Measurements from ENCODE around the gene HPSE. TPM values are rescaled to one million over a fixed set of nuclear protein-coding genes. Genes with fewer than 3 reads are reported as not detected.

Gene HPSE
- total and polyA plus RNA-seq, 2 of the 13 experiments (the other 11 are each of a cell fraction or from before 2014, with no cell fraction given) = not detected

DNA sequence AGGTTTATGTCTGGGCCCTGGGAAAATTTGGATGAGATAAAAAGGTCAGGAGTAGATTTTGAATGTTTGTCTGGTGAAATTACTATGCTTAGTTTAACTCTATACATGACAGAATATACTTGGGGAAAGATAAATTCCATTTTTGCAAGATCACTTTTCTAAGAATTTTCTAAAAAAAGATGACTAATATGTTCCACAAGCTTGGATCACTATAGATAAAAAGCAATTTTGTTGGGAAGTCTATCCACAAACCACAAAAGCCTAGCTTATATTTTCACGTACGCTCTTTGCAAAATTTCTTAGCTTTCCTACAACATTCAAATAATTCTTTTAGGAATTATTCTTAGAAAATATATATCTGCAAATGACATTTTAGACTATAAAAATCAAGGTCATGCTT is 29.5 kb downstream of the HPSE start:
- ChIA-PET POLR2A (no interaction called here), CTCF (ENCODE audit: low intra/inter-chr PET ratio, low total read pairs) (no interaction called here)
- H3K4me3 ChIP-seq (replicated peaks in 1 of 3; ENCODE audit: insufficient read depth in 1 of 3, low read depth in 2 of 3, low read length in 3 of 3) = no peak overlapping the region
- DNase-seq (ENCODE audit: low spot score) = no peak
- H3K27me3 ChIP-seq (ENCODE audit: control insufficient read depth in 1 of 2, insufficient read depth in 2 of 2, low read length in 2 of 2) = peaks cover 0 to 9% of the 10 kb centered on the region in 2 experiments; a peak in 2 of 5 replicates
- BruUV-seq (replicated peaks) = no TSS peak
- H3K36me3 ChIP-seq (replicated peaks in 1 of 2; ENCODE audit: control insufficient read depth in 1 of 2, insufficient read depth in 2 of 2, low read length in 2 of 2) = no peaks in the 10 kb centered on the region
- no peaks in the 10 kb centered on the region for H3K79me2 ChIP-seq (ENCODE audit: insufficient read depth, low read length)
- no peak overlapping the region for H3K4me2 ChIP-seq (ENCODE audit: low read depth, low read length)
- no peaks in the 10 kb centered on the region for H3K9me3 ChIP-seq (ENCODE audit: low read length)
- H3K4me1 ChIP-seq (ENCODE audit: insufficient read depth, low read length) = no peaks in the 10 kb centered on the region
- no peak overlapping the region for H3K27ac ChIP-seq (ENCODE audit: extremely low read length, insufficient read depth, low read length)
- ATAC-seq = no peak
- TF ChIP-seq RAD21 (CRISPR knock-in tag; IDR thresholded peaks at IDR 0.05) = no peak
- TF ChIP-seq ZNF777 (CRISPR knock-in tag; IDR thresholded peaks at IDR 0.05) = no peak
- TF ChIP-seq, protein P1, sequence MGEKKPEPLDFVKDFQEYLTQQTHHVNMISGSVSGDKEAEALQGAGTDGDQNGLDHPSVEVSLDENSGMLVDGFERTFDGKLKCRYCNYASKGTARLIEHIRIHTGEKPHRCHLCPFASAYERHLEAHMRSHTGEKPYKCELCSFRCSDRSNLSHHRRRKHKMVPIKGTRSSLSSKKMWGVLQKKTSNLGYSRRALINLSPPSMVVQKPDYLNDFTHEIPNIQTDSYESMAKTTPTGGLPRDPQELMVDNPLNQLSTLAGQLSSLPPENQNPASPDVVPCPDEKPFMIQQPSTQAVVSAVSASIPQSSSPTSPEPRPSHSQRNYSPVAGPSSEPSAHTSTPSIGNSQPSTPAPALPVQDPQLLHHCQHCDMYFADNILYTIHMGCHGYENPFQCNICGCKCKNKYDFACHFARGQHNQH (CRISPR knock-in tag; IDR thresholded peaks at IDR 0.05) = no peak
- TF ChIP-seq KDM6A (CRISPR knock-in tag; IDR thresholded peaks at IDR 0.05; ENCODE audit: low read depth) = no peak
- TF ChIP-seq ZNF30 (CRISPR knock-in tag; IDR thresholded peaks at IDR 0.05) = no peak
- TF ChIP-seq MEIS1 (CRISPR knock-in tag; IDR thresholded peaks at IDR 0.05; ENCODE audit: borderline replicate concordance) = no peak
- no peak for TF ChIP-seq HOXA9 (CRISPR knock-in tag; IDR thresholded peaks at IDR 0.05; ENCODE audit: borderline replicate concordance)
- TF ChIP-seq UBTF (CRISPR knock-in tag; IDR thresholded peaks at IDR 0.05) = no peak
- TF ChIP-seq, protein P2, sequence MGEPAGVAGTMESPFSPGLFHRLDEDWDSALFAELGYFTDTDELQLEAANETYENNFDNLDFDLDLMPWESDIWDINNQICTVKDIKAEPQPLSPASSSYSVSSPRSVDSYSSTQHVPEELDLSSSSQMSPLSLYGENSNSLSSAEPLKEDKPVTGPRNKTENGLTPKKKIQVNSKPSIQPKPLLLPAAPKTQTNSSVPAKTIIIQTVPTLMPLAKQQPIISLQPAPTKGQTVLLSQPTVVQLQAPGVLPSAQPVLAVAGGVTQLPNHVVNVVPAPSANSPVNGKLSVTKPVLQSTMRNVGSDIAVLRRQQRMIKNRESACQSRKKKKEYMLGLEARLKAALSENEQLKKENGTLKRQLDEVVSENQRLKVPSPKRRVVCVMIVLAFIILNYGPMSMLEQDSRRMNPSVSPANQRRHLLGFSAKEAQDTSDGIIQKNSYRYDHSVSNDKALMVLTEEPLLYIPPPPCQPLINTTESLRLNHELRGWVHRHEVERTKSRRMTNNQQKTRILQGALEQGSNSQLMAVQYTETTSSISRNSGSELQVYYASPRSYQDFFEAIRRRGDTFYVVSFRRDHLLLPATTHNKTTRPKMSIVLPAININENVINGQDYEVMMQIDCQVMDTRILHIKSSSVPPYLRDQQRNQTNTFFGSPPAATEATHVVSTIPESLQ (CRISPR knock-in tag; conservative IDR thresholded peaks at IDR 0.05) = no peak
- TF ChIP-seq POLR2AphosphoS5 (IDR thresholded peaks at IDR 0.05; ENCODE audit: low read depth, low read length) = no peak
- no peak for TF ChIP-seq ZNF644 (CRISPR knock-in tag; IDR thresholded peaks at IDR 0.05; ENCODE audit: low read depth)
- FAIRE-seq = no peak
- H4K20me1 ChIP-seq (ENCODE audit: insufficient read depth, low read length) = no peaks in the 10 kb centered on the region
- H2AFZ ChIP-seq (ENCODE audit: low read length) = no peak overlapping the region
- intact Hi-C loops (cut with micrococcal nuclease; ENCODE audit: unreplicated experiment) (no loop called here), in situ Hi-C loops (cut with HindIII; ENCODE audit: extremely low pct_ligation_motif_present, low pct_unique_long_range_greater_than_20kb) (no loop called here)
- H3K9ac ChIP-seq (ENCODE audit: insufficient read depth, low read depth, low read length) = no peak overlapping the region
- 81% methylated on average over 2 of the region's 2 CpGs for WGBS (ENCODE audit: low lambda C conversion rate)

Data from HepG2 (cell line).